AG09319 (cell line): Measurements from ENCODE around the gene OGFOD2.

Source experiments
- DNase-seq: peaks from one replicate; pipeline ENCODE4 v3.0.0-alpha.2; 2010; ENCODE audit warnings: low read depth; ENCODE audit errors: extremely low read depth
- CTCF ChIP-seq: IDR thresholded peaks from 2 replicates; pipeline ENCODE4 v1.5.1; 2011; ENCODE audit warnings: low read depth, mild to moderate bottlenecking, inconsistent platforms, low read length, moderate library complexity

Gene OGFOD2

GRCh38 chr12:122961531-122962329 lies 13.3 kb upstream of the OGFOD2 start:
- DNase-seq = no peak
- no peak for TF ChIP-seq CTCF

- DNase-seq = no peak
- no peak for TF ChIP-seq CTCF
Measured at GRCh38 chr12:122963941-122964265, 11.1 kb upstream of the OGFOD2 start.

GRCh38 chr12:122964439-122965257 lies 10.4 kb upstream of the OGFOD2 start:
- DNase-seq = no peak

GRCh38 chr12:122965321-122965751 lies 9.7 kb upstream of the OGFOD2 start:
- no peak for DNase-seq
- TF ChIP-seq CTCF = no peak

More at GRCh38 chr12:122964439-122965257, 10.4 kb upstream of the OGFOD2 start:
- TF ChIP-seq CTCF = no peak

GRCh38 chr12:122965851-122966742 lies 8.9 kb upstream of the OGFOD2 start, which contains the start of gene ABCB9:
Gene ABCB9, minus strand, starts transcription at chr12:122966463. Its CDS starts 6,228 bp downstream, at chr12:122960235.
- DNase-seq = peak; percentile 65
- TF ChIP-seq CTCF = no peak

GRCh38 chr12:122966743-122967550 lies 8.1 kb upstream of the OGFOD2 start:
- no peak for DNase-seq
- TF ChIP-seq CTCF = no peak
